GM18951 (cell line): ENCODE results near the gene RPUSD2.
"Not testable (repeated sequence)": the region's sequence is repeated elsewhere in the genome, so short reads cannot be mapped to it uniquely, and the experiment has no call there.

Experiments
- POLR2A ChIP-seq: IDR thresholded peaks from 4 replicates; pipeline ENCODE4 v1.6.1; 2011; ENCODE audit warnings: mild to moderate bottlenecking; ENCODE audit not compliant: insufficient read length, insufficient read depth; ENCODE audit errors: extremely low read depth
- in situ Hi-C: fragments of 300-500 bp; cut with MboI; formaldehyde crosslinking; loops from one replicate; pipeline ENCODE4 v1.12.0; 2022; ENCODE audit warnings: low sequenced_read_pairs, mixed read lengths, inconsistent platforms; ENCODE audit not compliant: unreplicated experiment

Gene RPUSD2

GRCh38 chr15:40550341-40551037 is 18.6 kb upstream of the RPUSD2 start:
- in situ Hi-C loops = no loop called here
- TF ChIP-seq POLR2A = no peak

GRCh38 chr15:40554161-40554525 is 15.0 kb upstream of the RPUSD2 start:
- no peak for TF ChIP-seq POLR2A
- in situ Hi-C loops = no loop called here

DNA sequence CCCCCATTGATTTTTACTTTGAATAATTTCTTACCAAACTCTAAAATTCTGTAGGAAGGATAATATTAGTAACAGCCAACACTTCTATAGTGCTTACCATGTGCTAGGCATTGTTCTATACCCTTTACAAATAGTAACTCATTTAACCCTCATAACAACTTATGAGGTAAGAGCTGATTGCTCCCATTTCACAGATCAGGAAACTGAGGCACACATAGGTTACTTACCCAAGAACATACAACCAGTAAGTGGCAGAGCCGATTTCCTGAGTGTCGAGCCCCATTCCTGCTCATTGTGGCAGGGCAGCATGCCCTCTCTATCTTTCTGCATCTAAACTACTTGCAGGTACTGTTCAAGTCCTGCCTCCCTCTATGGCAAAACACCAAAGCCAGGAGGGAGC is 13.2 kb upstream of the RPUSD2 start:
- TF ChIP-seq POLR2A = no peak
- in situ Hi-C loops = no loop called here

GRCh38 chr15:40558952-40559742 is 10.0 kb upstream of the RPUSD2 start:
- in situ Hi-C loops = no loop called here
- TF ChIP-seq POLR2A = no peak

- in situ Hi-C loops = no loop called here
- no peak for TF ChIP-seq POLR2A
These were observed 6.4 kb upstream of the RPUSD2 start for GRCh38 chr15:40562691-40563090.

- no peak for TF ChIP-seq POLR2A
- in situ Hi-C loops = no loop called here
These were observed 5.7 kb upstream of the RPUSD2 start for GRCh38 chr15:40563426-40563825.

DNA sequence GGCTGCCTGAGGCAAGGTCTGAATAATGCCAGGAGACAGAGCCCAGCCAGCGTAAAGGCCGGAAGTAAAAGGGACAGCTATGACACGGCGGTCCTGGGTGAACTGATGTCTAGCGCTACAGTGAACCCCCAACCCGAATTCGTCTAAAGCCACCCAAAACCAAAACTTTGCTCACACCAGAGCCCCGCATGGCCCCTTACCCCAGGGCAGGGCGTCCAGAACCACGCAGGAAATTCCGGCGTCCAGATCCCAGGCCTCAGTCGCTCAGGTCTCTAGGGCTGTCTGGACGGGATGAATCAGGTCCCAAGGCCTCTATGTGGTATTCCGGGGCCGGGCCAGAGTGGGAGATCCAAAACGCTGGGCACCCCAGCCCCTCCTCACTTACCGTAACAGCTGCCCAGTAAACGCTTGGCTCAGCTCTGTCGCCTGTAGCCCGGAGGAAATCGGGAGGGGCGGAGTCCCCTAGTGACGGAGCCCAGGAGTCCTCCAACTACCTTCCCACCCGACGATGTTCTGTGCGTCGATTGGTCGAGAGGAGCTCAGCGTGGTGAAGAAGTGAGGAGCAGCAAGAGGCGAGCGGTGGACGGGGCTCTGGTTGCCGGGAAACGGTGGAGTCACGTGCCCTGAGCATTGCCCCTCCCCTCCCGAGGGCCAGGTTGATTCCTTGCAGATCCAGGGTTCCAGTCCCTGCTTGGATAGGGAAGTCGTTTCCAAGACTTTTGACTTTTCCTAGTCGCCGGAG is 4.3 kb upstream of the RPUSD2 start, which contains the start of gene CCDC32:
Gene CCDC32, minus strand, starts transcription at position 452 of the 742 bp plus-strand sequence. CDS start 2,027 bp downstream, outside the sequence.
- peak; percentile 89 for TF ChIP-seq POLR2A
- in situ Hi-C loops = no loop called here

GRCh38 chr15:40565333-40566238 is 3.5 kb upstream of the RPUSD2 start:
- in situ Hi-C loops = no loop called here
- TF ChIP-seq POLR2A = no peak

GRCh38 chr15:40567111-40567510 is 2.0 kb upstream of the RPUSD2 start:
- in situ Hi-C loops = no loop called here
- TF ChIP-seq POLR2A = no peak

DNA sequence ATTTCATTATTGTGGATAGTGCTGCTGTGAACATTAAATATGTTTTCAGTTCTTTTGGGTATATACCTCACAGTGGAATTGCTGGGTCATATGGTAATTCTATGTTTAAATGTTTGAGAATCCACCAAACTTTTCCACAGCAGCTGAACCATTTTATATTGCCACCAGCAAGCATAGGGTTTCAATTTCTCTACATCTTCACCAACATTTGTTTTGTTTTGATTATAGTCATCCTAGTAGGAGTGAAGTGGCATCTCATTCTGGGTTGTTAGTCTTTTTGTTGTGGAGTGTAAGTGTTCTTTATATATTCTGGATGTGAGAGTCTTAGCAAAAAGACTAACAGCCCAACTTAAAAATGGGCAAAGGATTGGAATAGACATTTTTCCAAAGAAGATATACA is 6.0 kb downstream of the RPUSD2 start:
- in situ Hi-C loops = no loop called here
- no peak for TF ChIP-seq POLR2A

DNA sequence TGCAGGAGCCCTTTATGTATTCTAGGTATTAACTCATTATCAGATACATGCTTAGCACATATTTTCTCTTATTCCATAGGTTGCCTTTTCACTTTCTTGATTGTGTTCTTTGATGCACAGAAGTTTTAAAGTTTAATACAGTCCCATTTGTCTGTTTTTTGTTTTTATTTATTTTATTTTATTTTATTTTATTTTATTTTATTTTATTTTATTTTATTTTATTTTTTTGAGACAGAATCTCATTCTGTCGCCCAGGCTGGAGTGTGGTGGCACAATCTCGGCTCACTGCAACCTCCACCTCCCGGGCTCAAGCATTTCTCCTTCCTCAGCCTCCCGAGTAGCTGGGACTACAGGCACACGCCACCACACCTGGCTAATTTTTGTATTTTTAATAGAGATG is 7.8 kb downstream of the RPUSD2 start:
- in situ Hi-C loops = not testable (repeated sequence)

DNA sequence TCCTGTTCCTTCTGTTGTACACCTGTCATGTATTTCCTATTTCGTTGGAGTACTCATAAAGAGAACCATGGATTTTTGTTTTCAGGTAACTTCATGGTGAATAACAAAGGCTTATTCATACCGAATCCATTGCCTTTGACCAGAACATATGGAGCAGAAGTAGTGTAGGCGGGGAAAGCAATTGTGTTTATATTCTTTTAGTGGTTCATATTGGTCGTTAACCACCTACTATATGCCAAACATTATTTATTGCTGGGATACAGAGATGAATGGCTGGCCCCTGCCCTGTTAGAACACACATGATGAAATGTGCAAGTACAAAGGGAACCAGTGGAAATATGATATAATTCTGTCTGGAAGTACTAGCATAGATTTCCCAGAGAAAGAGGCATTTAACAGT is 9.8 kb downstream of the RPUSD2 start:
- in situ Hi-C loops = no loop called here
- no peak for TF ChIP-seq POLR2A

DNA sequence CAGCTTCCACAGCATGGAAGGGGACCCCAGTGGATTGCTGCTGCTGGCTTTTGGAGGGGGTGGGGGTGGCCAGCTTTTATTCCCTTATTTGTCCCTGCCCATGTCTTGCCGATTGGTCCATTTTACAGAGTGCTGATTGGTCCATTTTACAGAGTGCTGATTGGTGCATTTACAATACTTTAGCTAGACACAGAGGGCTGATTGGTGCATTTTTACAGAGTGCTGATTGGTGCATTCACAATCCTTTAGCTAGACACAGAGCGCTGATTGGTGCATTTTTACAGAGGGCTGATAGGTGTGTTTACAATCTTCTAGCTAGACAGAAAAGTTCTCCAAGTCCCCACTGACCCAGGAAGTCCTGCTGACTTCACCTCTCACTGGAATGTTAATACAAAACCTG is 12.7 kb downstream of the RPUSD2 start:
- in situ Hi-C loops = not testable (repeated sequence)
